Left ventricle myocardium inferior (tissue), 1 donor: ENCODE results near the gene RXRA. TPM values are rescaled to one million over a fixed set of nuclear protein-coding genes. Genes with fewer than 3 reads are reported as not detected.

Experiments
- DNase-seq: peaks from one replicate; pipeline ENCODE4 v3.0.0-alpha.2; 2020
- H3K27ac ChIP-seq: fragments of 200-600 bp; replicated peaks from 2 replicates; pipeline ENCODE4 v1.8.0; 2021
- H3K27me3 ChIP-seq: fragments of 200-600 bp; 2 replicates; pipeline ENCODE4 v1.8.0; 2021; ENCODE audit warnings: low read depth
- H3K36me3 ChIP-seq: fragments of 200-600 bp; 2 replicates; pipeline ENCODE4 v1.8.0; 2021
- H3K4me1 ChIP-seq: fragments of 200-600 bp; 2 replicates; pipeline ENCODE4 v1.8.0; 2021
- H3K4me3 ChIP-seq: fragments of 200-600 bp; 2 replicates; pipeline ENCODE4 v1.8.0; 2021; ENCODE audit warnings: mild to moderate bottlenecking, moderate library complexity
- H3K9me3 ChIP-seq: fragments of 200-600 bp; replicated peaks from 2 replicates; pipeline ENCODE4 v1.8.0; 2021
- CTCF ChIP-seq: fragments of 200-600 bp; IDR thresholded peaks from 2 replicates; pipeline ENCODE4 v1.8.0; 2021; ENCODE audit warnings: antibody characterized with exemption, mild to moderate bottlenecking, borderline replicate concordance
- intact Hi-C: fragments of 100-400 bp; cut with micrococcal nuclease; formaldehyde crosslinking; loops from one replicate; pipeline ENCODE4 v1.11.0; 2022
- total RNA-seq: library from RNA; stranded (reverse); fragmentation: NEBNext Ultra II Directional; extraction: Animal tissue kit (Norgen Biotek cat#: 25700); gene quantifications from one replicate; pipeline ENCODE4 v1.2.1, GENCODE V29; 2021
- donor health status: DM: no; HTN: yes; CAD: no; lungs with severe emphysema.

RXRA gene
- total RNA-seq, 1 donor from 2014 or later, result 57.1 TPM

- H3K4me1 ChIP-seq, result peaks cover 92% of the 10 kb centered on the region
- H3K4me3 ChIP-seq, result no peak overlapping the region
- peak overlapping the region; percentile 90 for H3K27ac ChIP-seq
- DNase-seq, result no peak
- TF ChIP-seq CTCF, result peak; percentile 36
- no peaks in the 10 kb centered on the region for H3K36me3 ChIP-seq
- H3K9me3 ChIP-seq, result no peaks in the 10 kb centered on the region
- intact Hi-C loops, result loop anchor here (10.0 kb wide), 1 partner anchor 50 kb away; no protein-coding TSS in a partner anchor
- H3K27me3 ChIP-seq, result no peaks in the 10 kb centered on the region
These were observed 38.3 kb downstream of the RXRA start for GRCh38 chr9:134364391-134365114.

- H3K27me3 ChIP-seq, result no peaks in the 10 kb centered on the region
- H3K27ac ChIP-seq, result peak overlapping the region; percentile 90
- intact Hi-C loops, result loop anchor here (10.0 kb wide), 1 partner anchor 50 kb away; no protein-coding TSS in a partner anchor
- H3K4me3 ChIP-seq, result no peak overlapping the region
- H3K36me3 ChIP-seq, result no peaks in the 10 kb centered on the region
- H3K9me3 ChIP-seq, result no peaks in the 10 kb centered on the region
- no peak for DNase-seq
- no peak for TF ChIP-seq CTCF
- peaks cover 92% of the 10 kb centered on the region for H3K4me1 ChIP-seq
These were observed 38.9 kb downstream of the RXRA start for GRCh38 chr9:134365115-134365596.

- DNase-seq, result peak; percentile 80
- no peaks in the 10 kb centered on the region for H3K27me3 ChIP-seq
- peak; percentile 33 for TF ChIP-seq CTCF
- no peaks in the 10 kb centered on the region for H3K9me3 ChIP-seq
- no peaks in the 10 kb centered on the region for H3K36me3 ChIP-seq
- H3K4me1 ChIP-seq, result peaks cover 92% of the 10 kb centered on the region
- intact Hi-C loops, result loop anchor here (10.0 kb wide), 1 partner anchor 49 kb away; no protein-coding TSS in a partner anchor
- peak overlapping the region; percentile 90 for H3K27ac ChIP-seq
- H3K4me3 ChIP-seq, result peak overlapping the region; percentile 47
These were observed 39.6 kb downstream of the RXRA start for GRCh38 chr9:134365791-134366222.

- peak; percentile 92 for DNase-seq
- Histone ChIP-seq H3K4me3 (peak overlapping the region; percentile 47), H3K27me3 (no peaks in the 10 kb centered on the region), H3K36me3 (no peaks in the 10 kb centered on the region), H3K27ac (peak overlapping the region; percentile 90), H3K4me1 (peaks cover 92% of the 10 kb centered on the region), H3K9me3 (no peaks in the 10 kb centered on the region)
- TF ChIP-seq CTCF, result no peak
- intact Hi-C loops, result loop anchor here (10.0 kb wide), 1 partner anchor 48 kb away; no protein-coding TSS in a partner anchor
These were observed 40.2 kb downstream of the RXRA start for GRCh38 chr9:134366223-134367031.

- intact Hi-C loops, result loop anchor here (10.0 kb wide), 1 partner anchor 48 kb away; no protein-coding TSS in a partner anchor
- Histone ChIP-seq H3K9me3 (no peaks in the 10 kb centered on the region), H3K4me1 (peaks cover 92% of the 10 kb centered on the region), H3K27ac (peak overlapping the region; percentile 90), H3K4me3 (peak overlapping the region; percentile 47), H3K27me3 (no peaks in the 10 kb centered on the region), H3K36me3 (no peaks in the 10 kb centered on the region)
- no peak for TF ChIP-seq CTCF
- no peak for DNase-seq
These were observed 40.8 kb downstream of the RXRA start for GRCh38 chr9:134367061-134367460.
